ENCODE results near the gene ORC4.

Gene ORC4

GRCh38 chr2:148020111-148021058, at the start of gene ORC4:
Gene ORC4, minus strand, starts transcription at chr2:148020737. Its CDS starts 44,779 bp downstream, at chr2:147975958.
- DNase-seq, result peak; percentile 98

GRCh38 chr2:148067801-148068200, 47.3 kb upstream of the ORC4 start:
- DNase-seq, result no peak

GRCh38 chr2:148065936-148066335, 45.4 kb upstream of the ORC4 start:
- DNase-seq, result no peak

- no peak for DNase-seq
These were observed 43.1 kb upstream of the ORC4 start for GRCh38 chr2:148063633-148064032.

GRCh38 chr2:148058641-148059040, 38.1 kb upstream of the ORC4 start:
- DNase-seq, result no peak

- DNase-seq, result no peak
These were observed 32.1 kb upstream of the ORC4 start for GRCh38 chr2:148052687-148053086.

- no peak for DNase-seq
These were observed 28.7 kb upstream of the ORC4 start for GRCh38 chr2:148049284-148049683.

GRCh38 chr2:148048475-148049221, 28.1 kb upstream of the ORC4 start:
- DNase-seq, result no peak

- no peak for DNase-seq
These were observed 26.3 kb upstream of the ORC4 start for GRCh38 chr2:148046802-148047201.

GRCh38 chr2:148044322-148044721, 23.8 kb upstream of the ORC4 start:
- DNase-seq, result no peak

- no peak for DNase-seq
These were observed 21.7 kb upstream of the ORC4 start for GRCh38 chr2:148042219-148042618.

- no peak for DNase-seq
These were observed 19.2 kb upstream of the ORC4 start for GRCh38 chr2:148039783-148040182.

GRCh38 chr2:148032215-148032614, 11.7 kb upstream of the ORC4 start:
- no peak for DNase-seq

GRCh38 chr2:148031152-148031551, 10.6 kb upstream of the ORC4 start:
- DNase-seq, result no peak

- DNase-seq, result no peak
These were observed 8.2 kb upstream of the ORC4 start for GRCh38 chr2:148028781-148029180.

GRCh38 chr2:148027822-148028221, 7.3 kb upstream of the ORC4 start:
- DNase-seq, result no peak

- DNase-seq, result no peak
These were observed 6.0 kb upstream of the ORC4 start for GRCh38 chr2:148026573-148026972.

GRCh38 chr2:148023861-148024260, 3.3 kb upstream of the ORC4 start:
- no peak for DNase-seq

- DNase-seq, result no peak
These were observed 2.3 kb upstream of the ORC4 start for GRCh38 chr2:148022882-148023281.

- no peak for DNase-seq
These were observed 1.8 kb upstream of the ORC4 start for GRCh38 chr2:148022351-148022750.

- DNase-seq, result no peak
These were observed 1.3 kb upstream of the ORC4 start for GRCh38 chr2:148021886-148022285.

- DNase-seq, result peak; percentile 49
These were observed 723 bp upstream of the ORC4 start, which contains the start of gene MBD5 for GRCh38 chr2:148021059-148021861. Gene MBD5, plus strand, starts transcription at chr2:148021091.

- no peak for DNase-seq
These were observed 5.9 kb downstream of the ORC4 start for GRCh38 chr2:148014616-148015015.

Measured in DMS79 treated with DMSO at 0.1 percent for 48 hours (cell line).